Pancreas (tissue), 10 donors: ENCODE measurements around the gene C9orf43. TPM values are rescaled to one million over a fixed set of nuclear protein-coding genes. Genes with fewer than 3 reads are reported as not detected.

Experiments used
- ATAC-seq, 4 donors: fragments of 200-7000 bp; cut with Tn5 transposase; one replicate each; pipeline versions ENCODE4 v1.8.0 to v1.9.1; 2020; ENCODE audit warnings: mild to moderate bottlenecking in 4 of 4, moderate library complexity in 4 of 4
- DNase-seq, 6 donors: peaks; one replicate each; pipeline ENCODE4 v3.0.0-alpha.2; 2020
- FAIRE-seq: peaks from 2 replicates; lab custom pipeline; 2012; peaks lifted over from hg19 to GRCh38; lab: Jason Lieb, UNC
- H3K27ac ChIP-seq, 4 donors: fragments of 200-600 bp; sonication (generic); 1 replicate in 3 of 4; 2 replicates in 1 of 4; pipeline versions ENCODE4 v1.5.0 to v1.8.0; 2020
- H3K27me3 ChIP-seq, 4 donors: fragments of 200-600 bp; one replicate each; pipeline ENCODE4 v1.8.0; 2021
- H3K36me3 ChIP-seq, 3 donors: fragments of 200-600 bp; sonication (generic) in 1 of 3; one replicate each; pipeline versions ENCODE4 v1.5.0 to v1.8.0; 2020 to 2021
- H3K4me1 ChIP-seq, 3 donors: fragments of 200-600 bp; one replicate each; pipeline ENCODE4 v1.8.0; 2021
- H3K4me3 ChIP-seq, 4 donors: fragments of 200-600 bp; sonication (generic) in 2 of 4; one replicate each; pipeline versions ENCODE4 v1.5.0 to v1.8.0; 2020 to 2021
- H3K9me3 ChIP-seq, 4 donors: fragments of 200-600 bp; one replicate each; pipeline ENCODE4 v1.8.0; 2021
- WGBS, 2 donors: extraction: QIAGEN DNeasy Blood & Tissue Kit; methylation state at CpG; one replicate each; pipeline ENCODE4 v1.1.7; 2013; 5-methylcytosine and 5-hydroxymethylcytosine counted together
- intact Hi-C, 3 donors: fragments of 100-400 bp; cut with DNase I; formaldehyde crosslinking; loops; one replicate each; pipeline versions ENCODE4 v1.11.1 to v1.14.2; 2022
- polyA plus RNA-seq, 2 donors: library from polyadenylated mRNA; stranded (reverse); fragments of 200-250 nt; gene quantifications; one replicate each; pipeline ENCODE4 v1.2.3, GENCODE V29; 2013
- total RNA-seq, 6 donors: library from RNA; stranded (reverse); fragmentation: NEBNext Ultra II Directional in 4 of 6; extraction: Animal tissue kit (Norgen Biotek cat#: 25700) in 4 of 6; gene quantifications; one replicate each; pipeline versions ENCODE4 v1.2.1 to v1.2.4, GENCODE V29; 2021 to 2023
- TF ChIP-seq, protein P1 (sequence below), 4 donors: fragments of 200-600 bp; sonication (generic) in 3 of 4; IDR thresholded peaks; one replicate each; pipeline versions ENCODE4 v1.5.0 to v1.8.0; 2021; ENCODE audit warnings: antibody characterized with exemption in 4 of 4
- donor health status: healthy with polysubstance abuse.
- donor health status: DM: no; HTN: no; CAD: no; lungs with moderate emphysema.
- donor health status: DM: no; HTN: no; CAD: no.
- donor health status: control.
- donor health status: control.
- donor health status: Bipolar disorder and iron deficiency.
- donor health status: DM: yes; HTN: yes; CAD: no.
- donor health status: DM: no; HTN: no; CAD: no.
- donor health status: DM: no; HTN: no; CAD: no.
- donor health status: DM: yes; HTN: yes; CAD: no.

C9orf43 gene
- total and polyA plus RNA-seq, 8 donors = 0.18 to 1.5 (median 0.49) TPM

DNA sequence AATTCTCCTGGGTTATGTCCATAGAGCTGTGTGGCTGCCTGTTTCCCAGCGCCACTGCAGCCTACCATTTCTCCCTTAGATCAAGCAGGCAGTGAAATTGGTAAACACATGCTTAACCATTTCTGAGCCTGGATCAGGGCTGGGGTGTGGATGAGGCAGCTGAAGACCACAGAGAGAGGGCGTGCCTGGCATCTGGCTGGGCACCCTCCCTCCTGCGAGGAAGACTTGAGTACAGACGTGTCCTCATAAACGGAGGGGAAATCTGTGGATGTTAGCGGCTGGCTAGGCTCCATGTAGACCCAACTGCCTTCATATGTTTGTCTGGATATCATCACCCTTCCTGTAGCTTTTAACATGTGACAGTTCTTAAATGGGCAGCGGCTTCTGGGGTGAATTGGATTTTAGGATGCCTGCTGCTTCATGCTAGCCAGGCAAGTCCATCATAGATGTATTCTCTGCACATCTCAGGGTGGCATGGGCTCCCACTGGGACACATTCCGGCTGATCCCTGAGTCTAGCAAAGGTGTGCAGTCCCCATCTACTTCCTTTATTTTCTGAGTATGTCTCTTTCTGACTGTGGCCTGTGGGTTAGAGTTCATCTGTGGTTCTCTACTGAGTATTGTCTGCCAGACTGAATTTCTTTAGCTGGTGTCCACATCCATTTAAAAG lies 63.9 kb downstream of the C9orf43 start:
- Histone ChIP-seq H3K36me3 (no peaks in the 10 kb centered on the region), H3K27me3 (no peaks in the 10 kb centered on the region), H3K27ac (no peak overlapping the region), H3K4me1 (peaks cover 0 to 1% (median 0%) of the 10 kb centered on the region in 3 donors), H3K4me3 (no peak overlapping the region), H3K9me3 (no peaks in the 10 kb centered on the region)
- no peak for ATAC-seq
- TF ChIP-seq, protein P1, sequence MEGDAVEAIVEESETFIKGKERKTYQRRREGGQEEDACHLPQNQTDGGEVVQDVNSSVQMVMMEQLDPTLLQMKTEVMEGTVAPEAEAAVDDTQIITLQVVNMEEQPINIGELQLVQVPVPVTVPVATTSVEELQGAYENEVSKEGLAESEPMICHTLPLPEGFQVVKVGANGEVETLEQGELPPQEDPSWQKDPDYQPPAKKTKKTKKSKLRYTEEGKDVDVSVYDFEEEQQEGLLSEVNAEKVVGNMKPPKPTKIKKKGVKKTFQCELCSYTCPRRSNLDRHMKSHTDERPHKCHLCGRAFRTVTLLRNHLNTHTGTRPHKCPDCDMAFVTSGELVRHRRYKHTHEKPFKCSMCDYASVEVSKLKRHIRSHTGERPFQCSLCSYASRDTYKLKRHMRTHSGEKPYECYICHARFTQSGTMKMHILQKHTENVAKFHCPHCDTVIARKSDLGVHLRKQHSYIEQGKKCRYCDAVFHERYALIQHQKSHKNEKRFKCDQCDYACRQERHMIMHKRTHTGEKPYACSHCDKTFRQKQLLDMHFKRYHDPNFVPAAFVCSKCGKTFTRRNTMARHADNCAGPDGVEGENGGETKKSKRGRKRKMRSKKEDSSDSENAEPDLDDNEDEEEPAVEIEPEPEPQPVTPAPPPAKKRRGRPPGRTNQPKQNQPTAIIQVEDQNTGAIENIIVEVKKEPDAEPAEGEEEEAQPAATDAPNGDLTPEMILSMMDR (IDR thresholded peaks at IDR 0.05) = no peak
- no peak for FAIRE-seq
- intact Hi-C loops = no loop called here
- 77 to 83% methylated on average over 8 of the region's 8 CpGs for whole genome bisulfite sequencing, 2 donors
- no peak for DNase-seq

DNA sequence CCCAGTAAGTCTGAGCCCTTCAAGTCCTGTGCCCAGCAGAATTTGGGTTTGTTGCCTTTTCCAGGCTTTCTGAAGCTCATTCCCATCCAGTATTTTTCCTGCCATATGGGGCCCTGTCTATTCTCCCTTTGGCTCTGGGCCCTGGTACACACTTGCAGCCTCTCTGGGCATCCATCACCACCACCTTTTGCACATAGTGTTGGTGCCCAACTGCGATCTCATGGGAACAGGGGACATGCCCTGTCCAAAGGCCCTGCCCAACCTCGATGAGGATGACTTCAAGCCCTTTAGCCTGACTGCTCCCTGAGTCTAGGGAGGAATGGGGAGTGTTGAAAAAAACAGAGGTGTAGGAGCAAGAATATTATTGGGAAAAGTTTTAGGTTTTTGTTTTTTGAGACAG lies 64.5 kb downstream of the C9orf43 start:
- H3K36me3 ChIP-seq = no peaks in the 10 kb centered on the region
- H3K27ac ChIP-seq = no peak overlapping the region
- no peaks in the 10 kb centered on the region for H3K27me3 ChIP-seq
- H3K4me3 ChIP-seq = no peak overlapping the region
- intact Hi-C loops = no loop called here
- FAIRE-seq (no peak), DNase-seq (no peak), ATAC-seq (no peak)
- no peaks in the 10 kb centered on the region for H3K9me3 ChIP-seq
- H3K4me1 ChIP-seq = no peaks in the 10 kb centered on the region
- 91 to 96% methylated on average over 2 of the region's 2 CpGs for WGBS, 2 donors
- TF ChIP-seq, protein P1 (IDR thresholded peaks at IDR 0.05) = no peak

DNA sequence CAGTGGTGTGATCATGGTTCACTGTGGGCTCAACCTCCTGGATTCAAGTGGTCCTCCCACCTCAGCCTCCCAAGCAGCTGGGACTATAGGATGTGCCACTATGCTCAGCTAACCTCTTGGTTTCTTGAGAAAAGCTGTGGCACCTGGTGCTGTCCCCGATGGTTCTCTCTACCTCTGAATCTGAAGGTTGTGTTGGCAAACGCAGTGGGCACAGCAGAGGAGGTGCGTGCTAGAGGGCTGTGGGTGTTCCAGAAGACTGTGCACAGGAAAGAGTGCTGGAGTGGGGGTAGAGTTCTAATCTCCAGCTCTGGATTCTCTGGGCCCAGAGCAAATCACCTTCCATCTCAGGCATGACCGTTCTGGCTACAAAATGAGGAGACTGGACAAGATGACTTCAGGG lies 65.4 kb downstream of the C9orf43 start:
- FAIRE-seq = no peak

DNA sequence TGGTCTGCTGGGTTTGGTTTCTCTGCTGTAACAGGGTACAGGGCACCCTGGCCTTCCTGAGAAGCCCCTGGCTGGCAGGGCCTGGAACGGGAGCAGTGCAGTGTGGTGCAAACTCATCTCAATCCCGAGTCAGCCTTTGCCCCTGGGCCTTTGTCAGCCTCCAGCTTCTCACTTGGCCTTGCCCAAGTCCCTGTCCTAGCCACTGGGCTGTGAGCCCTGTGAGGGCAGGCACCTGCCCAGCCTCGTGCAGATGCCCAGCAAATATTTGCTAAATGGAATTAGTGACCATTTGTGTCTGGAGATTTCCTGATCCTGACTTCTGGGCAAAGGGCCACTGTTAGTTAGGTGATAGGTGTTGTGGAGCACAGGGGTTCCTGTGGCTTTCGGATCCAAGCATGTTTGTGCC lies 66.0 kb downstream of the C9orf43 start:
- no peaks in the 10 kb centered on the region for H3K9me3 ChIP-seq
- H3K27ac ChIP-seq = peak overlapping the region in 1 of 4 donors; percentile 48
- H3K27me3 ChIP-seq = no peaks in the 10 kb centered on the region
- no peak overlapping the region for H3K4me3 ChIP-seq
- H3K4me1 ChIP-seq = peaks cover 0 to 5% (median 0%) of the 10 kb centered on the region in 3 donors
- peak; percentile 35 to 60 (median 54) for ATAC-seq
- 47 to 55% methylated on average over 4 of the region's 4 CpGs for WGBS, 2 donors
- H3K36me3 ChIP-seq = no peaks in the 10 kb centered on the region
- no peak for FAIRE-seq
- TF ChIP-seq, protein P1 (IDR thresholded peaks at IDR 0.05) = no peak
- DNase-seq = no peak
- intact Hi-C loops = no loop called here

More for the DNA sequence above, 65.4 kb downstream of the C9orf43 start:
- H3K9me3 ChIP-seq = no peaks in the 10 kb centered on the region
- WGBS, 2 donors = 95 to 100% methylated on average over 4 of the region's 4 CpGs
- no peaks in the 10 kb centered on the region for H3K4me1 ChIP-seq
- intact Hi-C loops = no loop called here
- no peaks in the 10 kb centered on the region for H3K27me3 ChIP-seq
- H3K4me3 ChIP-seq = no peak overlapping the region
- no peaks in the 10 kb centered on the region for H3K36me3 ChIP-seq
- DNase-seq = no peak
- ATAC-seq = no peak
- TF ChIP-seq, protein P1 (IDR thresholded peaks at IDR 0.05) = no peak
- no peak overlapping the region for H3K27ac ChIP-seq

DNA sequence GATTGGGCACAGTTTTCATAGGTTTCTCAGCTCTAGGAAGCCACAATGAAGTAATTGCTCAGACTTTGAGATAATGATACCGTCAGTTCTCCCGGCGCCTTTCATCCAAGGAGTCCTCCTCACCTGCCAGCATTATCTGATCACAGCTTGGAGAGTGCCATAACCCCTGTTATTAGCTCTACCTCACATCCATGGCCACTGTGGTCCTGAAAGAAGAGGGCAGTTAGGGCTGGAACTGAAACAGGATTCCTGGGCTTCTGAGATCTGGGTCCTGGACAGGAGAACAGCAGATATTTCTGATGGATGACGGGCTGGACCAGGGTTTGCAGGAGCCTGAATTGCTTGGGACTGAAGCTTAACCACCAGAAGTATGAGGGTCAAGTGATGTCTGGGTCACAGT lies 66.5 kb downstream of the C9orf43 start:
- Histone ChIP-seq H3K27ac (peak overlapping the region in 1 of 4 donors; percentile 48), H3K4me3 (no peak overlapping the region), H3K36me3 (no peaks in the 10 kb centered on the region), H3K9me3 (no peaks in the 10 kb centered on the region), H3K27me3 (no peaks in the 10 kb centered on the region), H3K4me1 (peaks cover 0 to 6% (median 0%) of the 10 kb centered on the region in 3 donors)
- WGBS, 2 donors = 72 to 73% methylated on average over 4 of the region's 4 CpGs
- no peak for ATAC-seq
- intact Hi-C loops = no loop called here
- no peak for FAIRE-seq
- TF ChIP-seq, protein P1 (IDR thresholded peaks at IDR 0.05) = no peak
- DNase-seq = no peak
